ENCODE measurements around the gene URAD. TPM values are rescaled to one million over a fixed set of nuclear protein-coding genes. Genes with fewer than 3 reads are reported as not detected.
A peak's percentile ranks its signal among the peaks of the same experiment; 100 is the strongest.

The URAD gene
- total RNA-seq, 1 donor from 2014 or later = not detected

- Mint-ChIP-seq H3K9me3 (no peaks in the 10 kb centered on the region), H3K4me3 (no peak overlapping the region), H3K36me3 (no peaks in the 10 kb centered on the region), H3K27me3 (peaks cover 11% of the 10 kb centered on the region), H3K27ac (no peak overlapping the region), H3K4me1 (ENCODE audit: unreplicated experiment) (no peaks in the 10 kb centered on the region)
- DNase-seq (ENCODE audit: extremely low spot score, unreplicated experiment) = no peak
- no peak for TF ChIP-seq CTCF (conservative IDR thresholded peaks at IDR 0.05)
Observed at GRCh38 chr13:28002886-28003698, 14.6 kb upstream of the URAD start.

- Mint-ChIP-seq H3K27ac (no peak overlapping the region), H3K4me3 (no peak overlapping the region), H3K27me3 (peaks cover 7% of the 10 kb centered on the region), H3K36me3 (no peaks in the 10 kb centered on the region), H3K9me3 (no peaks in the 10 kb centered on the region), H3K4me1 (ENCODE audit: unreplicated experiment) (no peaks in the 10 kb centered on the region)
- DNase-seq (ENCODE audit: extremely low spot score, unreplicated experiment) = no peak
- no peak for TF ChIP-seq CTCF (conservative IDR thresholded peaks at IDR 0.05)
Observed at GRCh38 chr13:28001837-28002473, 13.5 kb upstream of the URAD start.

- H3K27ac Mint-ChIP-seq = no peak overlapping the region
- H3K4me3 Mint-ChIP-seq = no peak overlapping the region
- no peaks in the 10 kb centered on the region for H3K36me3 Mint-ChIP-seq
- TF ChIP-seq CTCF (conservative IDR thresholded peaks at IDR 0.05) = no peak
- peaks cover 10% of the 10 kb centered on the region for H3K27me3 Mint-ChIP-seq
- no peaks in the 10 kb centered on the region for H3K4me1 Mint-ChIP-seq (ENCODE audit: unreplicated experiment)
- no peak for DNase-seq (ENCODE audit: extremely low spot score, unreplicated experiment)
- no peaks in the 10 kb centered on the region for H3K9me3 Mint-ChIP-seq
Observed at GRCh38 chr13:28001049-28001448, 12.6 kb upstream of the URAD start.

GRCh38 chr13:28000567-28000966 lies 12.1 kb upstream of the URAD start:
- no peak overlapping the region for H3K4me3 Mint-ChIP-seq
- H3K27me3 Mint-ChIP-seq = peaks cover 11% of the 10 kb centered on the region

GRCh38 chr13:27997904-27998522 lies 9.5 kb upstream of the URAD start:
- no peak for DNase-seq (ENCODE audit: extremely low spot score, unreplicated experiment)
- Mint-ChIP-seq H3K27me3 (peaks cover 26% of the 10 kb centered on the region), H3K9me3 (no peaks in the 10 kb centered on the region), H3K27ac (no peak overlapping the region), H3K36me3 (no peaks in the 10 kb centered on the region), H3K4me3 (no peak overlapping the region), H3K4me1 (ENCODE audit: unreplicated experiment) (no peaks in the 10 kb centered on the region)
- TF ChIP-seq CTCF (conservative IDR thresholded peaks at IDR 0.05) = peak; percentile 67

More at GRCh38 chr13:28000567-28000966, 12.1 kb upstream of the URAD start:
- H3K36me3 Mint-ChIP-seq = no peaks in the 10 kb centered on the region
- TF ChIP-seq CTCF (conservative IDR thresholded peaks at IDR 0.05) = no peak
- H3K9me3 Mint-ChIP-seq = no peaks in the 10 kb centered on the region
- no peak for DNase-seq (ENCODE audit: extremely low spot score, unreplicated experiment)
- no peak overlapping the region for H3K27ac Mint-ChIP-seq
- H3K4me1 Mint-ChIP-seq (ENCODE audit: unreplicated experiment) = no peaks in the 10 kb centered on the region

Data from type B pancreatic cell (in vitro differentiated cells).